ENCODE results near the gene HDAC6. TPM values are rescaled to one million over a fixed set of nuclear protein-coding genes. Genes with fewer than 3 reads are reported as not detected.

HDAC6 gene
- total and polyA plus RNA-seq, 2 donors (not counting 3 experiments of a cell fraction or from before 2014, with no cell fraction given), result 43.7 to 58.4 TPM

GRCh38 chrX:48752498-48752897, 49.4 kb upstream of the HDAC6 start:
- ChIA-PET CTCF (no interaction called here), POLR2A (interaction anchor here (0.7 kb wide), 1 partner anchor 21 kb away, joined by 7 read pairs; no protein-coding TSS in a partner anchor)
- intact Hi-C loops (cut with micrococcal nuclease), result no loop called here
- H3K36me3 ChIP-seq (ENCODE audit: control insufficient read depth in 2 of 2, extremely low read depth in 1 of 2, insufficient read depth in 2 of 2, low read length in 2 of 2), result no peaks in the 10 kb centered on the region
- FAIRE-seq, result no peak
- BruUV-seq (replicated peaks), result no TSS peak
- no peak for DNase-seq (ENCODE audit: low read depth, low spot score)
- H2AFZ ChIP-seq (ENCODE audit: low read depth, low read length), result no peak overlapping the region
- dilution Hi-C loops (cut with MboI; ENCODE audit: extremely low pct_ligation_motif_present, low sequenced_read_pairs), result no loop called here
- H3K9ac ChIP-seq (replicated peaks; ENCODE audit: extremely low read depth, insufficient read depth, low read length), result no peak overlapping the region
- H3K79me2 ChIP-seq (ENCODE audit: control insufficient read depth, insufficient read depth, low read length), result no peaks in the 10 kb centered on the region
- no peak overlapping the region for H3K4me2 ChIP-seq (ENCODE audit: insufficient read depth, low read length)
- H3K9me3 ChIP-seq (replicated peaks; ENCODE audit: control insufficient read depth, insufficient read depth, low read length), result no peaks in the 10 kb centered on the region
- no peaks in the 10 kb centered on the region for H3K27me3 ChIP-seq (ENCODE audit: control insufficient read depth in 2 of 2, insufficient read depth in 2 of 2, low read length in 2 of 2)
- H3K4me1 ChIP-seq (ENCODE audit: control insufficient read depth, extremely low read depth, insufficient read depth, low read length), result no peaks in the 10 kb centered on the region
- TF ChIP-seq MAX (IDR thresholded peaks at IDR 0.05; ENCODE audit: insufficient read depth, insufficient read length) (no peak), FOS (IDR thresholded peaks at IDR 0.05; ENCODE audit: borderline replicate concordance, insufficient read depth, low read length) (no peak), CTCF (IDR thresholded peaks at IDR 0.05; ENCODE audit: extremely low read depth in 1 of 2, insufficient read depth in 1 of 2, low read depth in 1 of 2, low read length in 2 of 2) (no peak), POLR2AphosphoS5 (IDR thresholded peaks at IDR 0.05; ENCODE audit: insufficient read depth, low read depth, low read length) (no peak), EZH2 (IDR thresholded peaks at IDR 0.05; ENCODE audit: borderline replicate concordance, low read depth, low read length, severe bottlenecking) (no peak)
- H3K9me1 ChIP-seq (replicated peaks; ENCODE audit: control insufficient read depth, extremely low read depth, insufficient read depth, low read length), result no peaks in the 10 kb centered on the region
- H4K20me1 ChIP-seq (replicated peaks; ENCODE audit: control insufficient read depth, extremely low read depth, insufficient read depth, low read length), result no peaks in the 10 kb centered on the region
- H3K27ac ChIP-seq (ENCODE audit: insufficient read depth, low read depth, low read length), result no peak overlapping the region
- H3K4me3 ChIP-seq (replicated peaks in 1 of 3; ENCODE audit: insufficient read depth in 1 of 3, low read depth in 1 of 3, low read length in 3 of 3), result no peak overlapping the region
